K562 (cell line): Measurements from ENCODE around the gene MCRS1. TPM values are rescaled to one million over a fixed set of nuclear protein-coding genes. Genes with fewer than 3 reads are reported as not detected.

Source experiments
- ATAC-seq: fragments of 200-7000 bp; cut with Tn5 transposase; 3 replicates; pipeline ENCODE4 v1.9.1; 2020; ENCODE audit warnings: moderate library complexity
- BruUV-seq: library from RNA; stranded (reverse); fragments of 400-500 nt; replicated peaks from 2 replicates; lab custom pipeline; 2021; lab: Mats Ljungman, UMichigan
- CTCF ChIA-PET: fragments of 300-600 bp; formaldehyde crosslinking; extraction: SDS; loops from one replicate; lab custom pipeline; 2021; ENCODE audit warnings: low intra/inter-chr PET ratio; lab: Yijun Ruan, JAX
- POLR2A ChIA-PET: fragments of 300-600, 350-650 bp; sonication (Branson Sonifier 250); formaldehyde crosslinking; extraction: SDS; loops from one replicate; lab custom pipeline; 2021; ENCODE audit warnings: antibody characterized with exemption, inconsistent platforms; lab: Yijun Ruan, JAX
- DNase-seq, 4 experiments: peaks; one replicate each; pipeline versions ENCODE4 v3.0.0 to v3.0.0-alpha.2; 2011 to 2018; ENCODE audit warnings: low spot score in 3 of 4, mixed read lengths in 3 of 4; ENCODE audit errors: extremely low read depth in 1 of 4
- FAIRE-seq: peaks from 2 replicates; lab custom pipeline; 2011; peaks lifted over from hg19 to GRCh38; lab: Jason Lieb, UNC
- H2AFZ ChIP-seq: 2 replicates; pipeline ENCODE4 v1.6.0; 2011; ENCODE audit warnings: low read depth, low read length, control low read depth, inconsistent platforms
- H3K27ac ChIP-seq: fragments of 200-600 bp; 3 replicates; pipeline ENCODE4 v1.8.0; 2011; ENCODE audit warnings: low read depth, mild to moderate bottlenecking, control low read depth, inconsistent platforms, low read length, moderate library complexity, mixed read lengths; ENCODE audit errors: extremely low read depth
- H3K27me3 ChIP-seq, 2 experiments: fragments of 300-600 bp in 1 of 2; 2 replicates in 1 of 2; 3 replicates in 1 of 2; pipeline versions ENCODE4 v1.6.0 to v1.8.0; 2011; ENCODE audit warnings: inconsistent platforms in 2 of 2, low read length in 2 of 2, mild to moderate bottlenecking in 1 of 2, mixed read lengths in 1 of 2, moderate library complexity in 1 of 2; ENCODE audit not compliant: control insufficient read depth in 2 of 2, insufficient read depth in 2 of 2
- H3K36me3 ChIP-seq: fragments of 300-600 bp; 3 replicates; pipeline ENCODE4 v1.8.0; 2011; ENCODE audit warnings: mild to moderate bottlenecking, low read length, inconsistent platforms; ENCODE audit not compliant: control insufficient read depth, insufficient read depth
- H3K4me1 ChIP-seq, 2 experiments: fragments of 200-600 bp in 1 of 2; replicated peaks in 1 of 2; 2 replicates in 1 of 2; 3 replicates in 1 of 2; pipeline versions ENCODE4 v1.5.1 to v1.8.0; 2011; ENCODE audit warnings: inconsistent platforms in 2 of 2, low read length in 2 of 2, mild to moderate bottlenecking in 1 of 2, mixed read lengths in 1 of 2, moderate library complexity in 1 of 2; ENCODE audit not compliant: control insufficient read depth in 2 of 2, insufficient read depth in 2 of 2
- H3K4me2 ChIP-seq: 2 replicates; pipeline ENCODE4 v1.6.1; 2011; ENCODE audit warnings: low read length, control low read depth, inconsistent platforms, mixed read lengths; ENCODE audit not compliant: insufficient read depth
- H3K4me3 ChIP-seq: fragments of 200-600 bp; sonication (generic), shearing (Covaris generic); 2 replicates; pipeline ENCODE4 v1.5.1; 2016; ENCODE audit warnings: control low read depth, inconsistent platforms
- H3K79me2 ChIP-seq: fragments of 200-600 bp; 3 replicates; pipeline ENCODE4 v1.8.0; 2011; ENCODE audit warnings: low read length, inconsistent platforms; ENCODE audit not compliant: control insufficient read depth, insufficient read depth
- H3K9ac ChIP-seq, 2 experiments: 2 replicates each; pipeline versions ENCODE4 v1.6.0 to v1.6.1; 2011; ENCODE audit warnings: low read depth in 2 of 2, low read length in 2 of 2, control low read depth in 1 of 2, inconsistent platforms in 1 of 2, mild to moderate bottlenecking in 1 of 2, mixed read lengths in 1 of 2; ENCODE audit not compliant: insufficient read depth in 1 of 2
- H3K9me1 ChIP-seq: one replicate; pipeline ENCODE4 v1.6.0; 2011; ENCODE audit warnings: inconsistent platforms, mild to moderate bottlenecking, low read length, moderate library complexity; ENCODE audit not compliant: control insufficient read depth, insufficient read depth
- H3K9me3 ChIP-seq: replicated peaks from 2 replicates; pipeline ENCODE4 v1.5.1; 2011; ENCODE audit warnings: low read depth, low read length, inconsistent platforms; ENCODE audit not compliant: control insufficient read depth, insufficient read depth
- H4K20me1 ChIP-seq: replicated peaks from 2 replicates; pipeline ENCODE4 v1.6.1; 2011; ENCODE audit warnings: low read length, inconsistent platforms, mixed read lengths; ENCODE audit not compliant: control insufficient read depth, insufficient read depth
- POLR3G ChIP-seq: IDR thresholded peaks from 2 replicates; pipeline ENCODE4 v1.6.1; 2011; ENCODE audit not compliant: insufficient read length, insufficient replicate concordance; ENCODE audit errors: extremely low read depth
- ZBTB7A ChIP-seq: IDR thresholded peaks from 2 replicates; pipeline ENCODE4 v1.6.1; 2011; ENCODE audit warnings: low read depth, mild to moderate bottlenecking, low read length, moderate library complexity, borderline replicate concordance; ENCODE audit not compliant: control insufficient read depth
- WGBS: fragments of 100-300 bp; shearing (Covaris generic); methylation state at CpG from one replicate; pipeline ENCODE4 v1.1.6; 2016; ENCODE audit warnings: low coverage, mixed read lengths; ENCODE audit not compliant: insufficient coverage; ENCODE audit errors: missing lambda C conversion rate; 5-methylcytosine and 5-hydroxymethylcytosine counted together
- in situ Hi-C: fragments of 300-500 bp; cut with MboI; formaldehyde crosslinking; loops from 4 replicates; pipeline ENCODE4 v1.15.0; 2018; ENCODE audit warnings: inconsistent platforms, mixed read lengths
- intact Hi-C: fragments of 100-400 bp; cut with micrococcal nuclease; formaldehyde crosslinking; loops from 2 replicates; pipeline ENCODE4 v1.14.2; 2022
- polyA plus RNA-seq, 8 experiments: library from polyadenylated mRNA; depleted of rRNA in 4 of 8; stranded (reverse) in 5 of 8; unstranded in 3 of 8; fragments of >200 nt; fragmentation: Nextera tagmentation in 2 of 8; fragmentation: Illumina TruSeq in 1 of 8; extraction: Ambion mirVana in 2 of 8; extraction: Trizol in 1 of 8; gene quantifications; 2 replicates each; pipeline versions ENCODE4 v1.2.1 to v1.2.3, GENCODE V29; 2011 to 2014; ENCODE audit warnings: inconsistent platforms in 1 of 8, missing spikeins in 1 of 8
- total RNA-seq, 7 experiments: library from RNA; depleted of rRNA in 6 of 7; stranded (reverse); fragments of >200 nt in 6 of 7; fragmentation: Illumina TruSeq in 2 of 7; extraction: Trizol in 2 of 7; gene quantifications; 2 replicates each; pipeline versions ENCODE4 v1.2.1 to v1.2.3, GENCODE V29; 2011 to 2021; ENCODE audit warnings: low replicate concordance in 1 of 7

MCRS1 gene
- total and polyA plus RNA-seq, 9 of the 15 experiments (the other 6 are each of a cell fraction or from before 2014, with no cell fraction given) = 50.0 to 100 (median 73.2) TPM

DNA sequence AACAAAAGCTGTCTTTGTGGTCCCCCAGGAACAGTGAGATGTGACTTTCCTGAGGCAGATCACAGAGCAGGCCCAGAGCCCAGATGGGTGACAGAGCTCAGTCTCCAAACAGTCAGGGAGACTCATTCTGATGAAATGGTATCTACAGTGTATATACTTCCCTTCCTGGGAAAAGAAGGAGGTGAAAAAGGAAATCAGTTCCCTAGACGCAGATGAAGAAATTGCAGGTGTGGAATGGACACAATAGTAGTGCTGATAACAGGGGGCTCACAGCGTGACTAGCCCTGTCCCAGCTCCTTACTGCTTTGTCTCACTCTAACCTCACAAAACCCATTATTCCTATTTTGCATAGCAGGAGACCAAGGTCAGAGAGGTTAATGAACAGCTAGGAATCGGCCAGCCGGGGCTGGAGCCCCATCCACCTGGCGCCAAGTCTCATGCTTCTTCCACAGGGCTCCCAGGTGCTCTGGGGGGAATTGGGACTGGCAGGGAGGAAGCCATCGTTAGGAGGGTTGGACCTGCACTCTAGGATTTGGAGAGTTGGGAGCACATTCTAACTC is 17.2 kb downstream of the MCRS1 start:
- no peak overlapping the region for H3K4me2 ChIP-seq
- 0 out of 2 replicates have a peak, but pooled peaks cover 3% of the 10 kb centered on the region for H4K20me1 ChIP-seq
- TF ChIP-seq ZBTB7A (no peak), POLR3G (no peak)
- H3K9me1 ChIP-seq = peaks cover 3% of the 10 kb centered on the region
- in situ Hi-C loops (no loop called here), intact Hi-C loops (no loop called here)
- H3K36me3 ChIP-seq = no peaks in the 10 kb centered on the region
- peaks cover 13 to 58% of the 10 kb centered on the region in 2 experiments; a peak in 4 of 5 replicates for H3K27me3 ChIP-seq
- H3K27ac ChIP-seq = no peak overlapping the region
- H3K79me2 ChIP-seq = no peaks in the 10 kb centered on the region
- FAIRE-seq (no peak), DNase-seq (no peak), ATAC-seq (no peak)
- BruUV-seq = no TSS peak
- H2AFZ ChIP-seq = no peak overlapping the region
- ChIA-PET POLR2A (interaction anchor here (0.7 to 1.7 kb wide), 6 partner anchors 9 to 140 kb away, joined by 3 to 7 read pairs (median 3); partner anchors contain the start of gene MCRS1), CTCF (interaction anchor here (0.6 kb wide), 1 partner anchor 192 kb away, joined by 3 read pairs; no protein-coding TSS in a partner anchor)
- H3K4me3 ChIP-seq = no peak overlapping the region
- H3K9ac ChIP-seq = no peak overlapping the region; a peak in 1 of 4 replicates
- WGBS = 34% methylated on average over 5 of the region's 6 CpGs
- H3K9me3 ChIP-seq = no peaks in the 10 kb centered on the region
- H3K4me1 ChIP-seq = peaks cover 0 to 21% of the 10 kb centered on the region in 2 experiments; a peak in 3 of 5 replicates
